PFSK-1 (cell line): ENCODE measurements around the gene GNG7.

Experiments
- POLR2AphosphoS5 ChIP-seq: IDR thresholded peaks from 2 replicates; pipeline ENCODE4 v1.6.1; 2012; ENCODE audit warnings: low read depth, mild to moderate bottlenecking, control low read depth, low read length, moderate library complexity
- REST ChIP-seq, 2 experiments: IDR thresholded peaks; 2 replicates each; pipeline versions ENCODE4 v1.6.1 to v1.8.0; 2011 to 2012; ENCODE audit warnings: low read depth in 2 of 2, low read length in 2 of 2, control low read depth in 1 of 2, inconsistent platforms in 1 of 2, mild to moderate bottlenecking in 1 of 2, moderate library complexity in 1 of 2; ENCODE audit not compliant: insufficient read depth in 1 of 2
- SIN3A ChIP-seq: IDR thresholded peaks from 2 replicates; pipeline ENCODE4 v1.6.1; 2012; ENCODE audit warnings: mild to moderate bottlenecking, low read length, moderate library complexity, borderline replicate concordance; ENCODE audit not compliant: insufficient read depth
- TAF1 ChIP-seq: IDR thresholded peaks from 2 replicates; pipeline ENCODE4 v1.6.1; 2012; ENCODE audit warnings: low read length, control low read depth, borderline replicate concordance; ENCODE audit not compliant: insufficient read depth

- TF ChIP-seq TAF1: no peak
- no peak for TF ChIP-seq SIN3A
- no peak for TF ChIP-seq REST (IDR thresholded peaks at IDR 0.05; ENCODE audit: insufficient read depth in 1 of 2, low read depth in 2 of 2, low read length in 2 of 2)
- no peak for TF ChIP-seq POLR2AphosphoS5
Observed at GRCh38 chr19:2630352-2631001, 72.0 kb downstream of the GNG7 start.
